Stimulated activated naive CD8-positive, alpha-beta T cell treated with anti-CD3 and anti-CD28 coated beads, Interleukin-15, Interleukin-2, amounts not matched to agents 100 U/mL and 50 U/mL, for 24 hours (primary cell): ENCODE results near the gene SHQ1.

Source experiments
- ATAC-seq: fragments of 150-1000 bp; cut with Tn5 transposase; one replicate; pipeline ENCODE4 v1.10.0; 2021
- DNase-seq: peaks from one replicate; pipeline ENCODE4 v3.0.0; 2021

Gene SHQ1

DNA sequence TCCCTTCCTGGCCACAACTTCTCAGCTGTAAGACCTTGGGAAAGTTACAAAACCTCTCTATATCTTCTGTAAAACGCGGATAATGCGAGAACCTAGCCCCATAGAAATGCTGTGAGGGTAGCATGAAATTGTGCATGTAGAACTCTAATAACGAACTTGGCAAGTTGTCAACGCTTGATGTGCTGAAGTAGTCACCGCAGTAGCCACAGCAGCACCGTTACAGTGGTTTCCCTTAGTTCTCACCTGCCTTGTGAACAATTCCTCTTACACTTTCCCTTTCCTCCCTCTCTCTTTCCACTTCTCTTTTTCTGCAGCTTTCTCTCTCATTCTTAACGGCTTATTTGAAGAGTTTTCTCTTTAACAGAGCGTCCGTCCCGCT is 447 bp upstream of the SHQ1 start:
- ATAC-seq (peak; percentile 38), DNase-seq (no peak)

DNA sequence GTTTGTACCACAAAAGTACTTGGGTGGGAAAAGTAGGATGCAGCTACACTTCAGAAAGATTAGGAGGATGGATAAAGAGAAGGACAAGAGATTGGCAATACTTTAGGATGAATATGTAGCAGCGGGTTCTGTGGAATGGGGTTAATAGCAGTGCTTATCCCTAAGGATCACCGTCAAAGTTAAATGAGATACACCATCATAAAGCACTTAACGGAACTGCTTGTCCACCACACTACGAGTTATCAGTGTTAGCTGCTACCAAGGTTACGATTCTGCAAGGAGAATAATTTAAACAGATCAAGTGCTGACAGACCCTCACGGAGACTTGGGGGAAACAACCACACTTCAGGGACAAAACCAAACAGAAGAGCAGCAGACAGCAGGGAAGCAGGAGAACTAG is 963 bp downstream of the SHQ1 start:
- DNase-seq = no peak
- ATAC-seq = no peak

DNA sequence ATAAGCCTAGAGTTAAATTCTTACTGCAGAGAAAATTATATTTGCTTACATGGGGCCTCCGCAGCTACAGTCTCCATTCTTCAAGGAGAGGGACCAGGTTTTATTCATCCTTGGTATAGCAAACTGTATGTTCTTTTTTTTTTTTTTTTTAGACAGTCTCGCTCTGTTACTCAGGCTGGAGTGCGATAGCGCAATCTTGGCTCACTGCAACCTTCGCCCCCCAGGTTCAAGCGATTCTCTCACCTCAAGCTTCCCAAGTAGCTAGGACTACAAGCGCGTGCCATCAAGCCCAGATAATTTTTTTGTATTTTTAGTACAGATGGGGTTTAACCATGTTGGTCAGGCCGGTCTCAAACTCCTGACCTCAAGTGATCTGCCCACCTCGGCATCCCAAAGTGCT is 2.1 kb downstream of the SHQ1 start:
- DNase-seq (no peak), ATAC-seq (no peak)

GRCh38 chr3:72844436-72844993 is 3.7 kb downstream of the SHQ1 start:
- peak; percentile 35 for ATAC-seq
- DNase-seq = no peak

DNA sequence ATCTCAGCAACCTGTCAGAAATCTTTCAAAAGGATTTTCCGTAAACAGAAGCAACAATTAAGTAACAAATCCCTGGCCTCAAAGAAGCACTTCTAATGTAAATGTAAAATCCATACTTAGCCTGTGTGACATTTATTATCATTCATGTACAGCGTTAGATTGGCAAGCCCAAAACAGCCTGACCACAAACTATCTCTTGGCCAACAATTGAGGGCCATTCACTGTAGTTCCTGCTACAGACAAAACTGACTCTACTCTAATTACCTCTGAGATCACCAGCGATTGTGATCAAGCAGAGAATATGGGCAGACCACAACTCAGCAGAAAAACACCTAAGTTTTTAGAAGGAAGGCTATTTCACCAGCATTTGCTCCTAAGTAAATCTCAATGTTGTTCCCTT is 9.2 kb downstream of the SHQ1 start:
- ATAC-seq (no peak), DNase-seq (no peak)

GRCh38 chr3:72836923-72837322 is 11.3 kb downstream of the SHQ1 start:
- DNase-seq = no peak
- no peak for ATAC-seq

DNA sequence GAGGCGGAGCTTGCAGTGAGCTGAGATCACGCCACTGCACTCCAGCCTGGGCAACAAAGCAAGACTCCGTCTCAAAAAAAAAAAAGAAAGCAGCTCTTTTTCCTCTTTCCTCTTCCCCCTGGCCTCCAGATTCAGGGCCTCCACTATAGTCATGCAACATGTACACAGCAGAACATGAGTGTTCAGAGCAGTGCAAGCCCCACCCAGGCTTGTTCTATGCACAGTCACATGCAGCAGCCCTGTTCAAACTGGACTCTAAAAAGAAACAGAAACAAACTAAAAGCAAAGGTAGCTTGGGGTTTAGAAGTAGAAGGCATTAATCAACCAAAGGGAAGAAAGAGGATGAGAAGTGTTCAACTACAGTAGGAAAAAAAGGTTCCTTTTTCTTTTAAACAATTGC is 11.8 kb downstream of the SHQ1 start:
- no peak for ATAC-seq

DNA sequence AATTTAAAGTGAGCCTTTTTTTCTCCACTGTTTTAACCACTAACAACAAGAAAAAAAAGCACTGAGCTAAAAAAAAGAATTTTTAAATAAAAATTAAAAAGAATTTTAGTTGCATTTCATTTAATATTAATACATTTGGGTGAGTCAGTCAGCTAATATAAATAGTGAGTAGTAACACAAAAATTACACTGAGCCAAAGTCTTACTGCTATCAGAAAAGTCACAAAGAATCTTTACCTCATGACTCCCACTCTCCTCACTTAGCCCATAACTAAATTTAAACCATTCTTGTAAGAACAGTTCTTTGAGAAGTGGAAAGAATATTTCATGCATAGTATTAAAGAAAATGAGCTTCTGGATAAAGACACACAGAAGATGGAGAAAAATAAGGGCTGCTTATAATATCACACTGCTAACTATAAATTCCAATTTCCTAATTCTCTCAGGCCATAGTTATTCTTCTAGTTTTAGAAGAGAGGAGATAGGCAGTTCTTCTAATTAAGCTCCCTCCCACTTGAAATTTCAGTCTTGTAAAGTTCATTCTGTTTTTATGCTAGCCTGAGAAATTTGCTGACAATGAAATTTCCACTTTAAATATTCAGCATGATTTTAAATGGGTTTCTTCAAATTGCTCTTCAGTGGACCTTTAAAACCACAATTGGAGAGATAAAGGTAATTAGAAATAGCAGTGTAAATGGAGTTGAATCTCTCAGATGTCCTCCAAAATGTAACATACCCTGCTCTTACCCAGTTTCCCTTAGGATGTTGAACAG is 17.6 kb downstream of the SHQ1 start:
- ATAC-seq (no peak), DNase-seq (no peak)

More for the DNA sequence above, 11.8 kb downstream of the SHQ1 start:
- no peak for DNase-seq

- DNase-seq (no peak), ATAC-seq (no peak)
These were observed 18.5 kb downstream of the SHQ1 start for GRCh38 chr3:72829701-72830100.

DNA sequence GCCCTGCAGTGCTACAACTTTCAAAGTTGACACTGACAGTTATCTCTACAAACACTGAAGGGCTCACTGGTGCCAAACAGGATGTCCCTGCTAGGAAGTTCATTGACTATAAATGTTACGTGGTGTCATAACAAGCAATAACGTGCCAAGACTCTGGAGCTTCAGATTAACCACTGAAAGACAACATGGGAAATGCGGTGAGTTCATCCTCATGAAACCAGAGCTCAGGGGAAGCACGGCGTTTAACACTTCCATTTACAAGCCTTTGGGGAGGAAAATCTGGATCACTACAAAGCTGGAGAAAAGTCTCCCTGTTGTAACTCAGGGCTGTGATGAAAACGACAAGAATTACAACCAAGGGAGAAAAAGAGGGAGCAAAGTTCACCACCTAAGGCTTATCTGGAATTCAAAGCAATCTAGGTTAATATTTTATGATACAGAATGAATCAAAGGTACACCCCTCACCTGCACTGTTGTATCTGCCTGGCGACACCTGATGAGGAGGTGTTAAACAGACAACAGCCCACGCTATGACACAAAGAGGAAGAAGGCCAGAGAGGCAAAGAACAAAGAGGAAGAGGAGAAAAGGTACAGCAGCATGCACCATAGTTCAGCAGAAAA is 27.0 kb downstream of the SHQ1 start:
- peak; percentile 56 for ATAC-seq
- DNase-seq = peak; percentile 8

- no peak for DNase-seq
- ATAC-seq = no peak
These were observed 27.8 kb downstream of the SHQ1 start for GRCh38 chr3:72820415-72820814.

DNA sequence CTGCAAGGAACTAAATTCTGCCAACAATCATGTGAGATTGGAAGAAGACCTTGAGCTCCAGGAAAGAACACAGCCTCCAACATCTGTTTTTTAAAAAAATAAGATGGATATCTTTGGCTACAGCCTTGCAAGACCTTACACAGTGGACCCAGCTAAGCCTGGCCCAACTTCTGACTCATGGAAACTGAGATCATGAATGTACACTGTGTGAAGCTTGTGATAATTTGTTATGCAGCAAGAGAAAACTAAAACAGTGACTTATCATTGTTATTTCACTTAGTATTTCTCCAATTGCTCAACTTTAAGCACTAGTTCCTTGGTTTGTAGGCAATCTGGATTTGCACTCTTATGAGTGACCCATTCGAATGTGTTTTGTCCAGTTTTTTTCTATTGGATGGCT is 29.3 kb downstream of the SHQ1 start:
- ATAC-seq = peak; percentile 69
- DNase-seq = no peak

- ATAC-seq (no peak), DNase-seq (no peak)
These were observed 30.0 kb downstream of the SHQ1 start for GRCh38 chr3:72818092-72818773.

DNA sequence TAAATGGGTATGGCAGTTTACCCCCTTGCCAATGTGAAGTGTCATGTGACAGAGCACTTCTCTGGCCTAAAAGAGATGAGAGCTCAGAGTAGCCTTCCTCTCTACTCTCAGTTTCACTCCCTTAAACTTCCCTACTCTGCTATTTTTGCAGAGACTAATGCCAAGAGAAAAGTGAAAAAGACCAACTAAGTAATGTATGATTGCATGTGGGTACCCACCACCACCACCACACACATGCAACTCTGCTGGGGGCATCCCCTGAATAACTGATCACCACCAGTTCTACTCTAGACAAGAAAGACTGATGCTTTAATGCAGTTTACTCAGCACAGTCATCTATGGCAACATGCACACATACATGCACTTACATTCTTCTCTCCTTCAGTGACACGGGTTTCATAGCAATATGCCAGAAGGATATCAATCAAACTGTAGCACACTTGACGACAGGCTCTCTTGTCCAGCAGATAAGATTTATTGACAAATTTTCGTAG is 31.3 kb downstream of the SHQ1 start:
- ATAC-seq (peak; percentile 82), DNase-seq (peak; percentile 14)

- DNase-seq = no peak
- ATAC-seq = no peak
These were observed 33.9 kb downstream of the SHQ1 start for GRCh38 chr3:72814308-72814707.

- no peak for DNase-seq
- ATAC-seq = no peak
These were observed 36.0 kb downstream of the SHQ1 start for GRCh38 chr3:72812201-72812600.

DNA sequence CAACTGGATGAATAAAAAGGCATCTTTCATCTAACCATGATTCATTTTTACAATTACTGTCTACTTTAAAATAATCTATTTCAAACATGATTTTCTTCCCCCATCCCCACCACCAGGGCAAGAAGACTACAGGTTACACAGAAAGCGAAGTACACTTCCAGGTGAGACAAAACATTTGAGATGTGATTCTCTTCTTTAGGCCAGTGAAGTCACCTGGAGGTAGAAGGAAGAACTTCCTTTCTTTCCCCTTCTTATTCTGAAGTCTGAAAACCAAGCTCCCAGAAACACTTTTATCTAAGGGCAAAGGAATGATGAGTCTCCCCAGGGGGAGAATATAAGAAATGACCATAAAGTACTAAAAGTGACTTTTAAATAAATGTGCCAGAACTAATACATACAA is 36.7 kb downstream of the SHQ1 start:
- ATAC-seq (no peak), DNase-seq (no peak)

DNA sequence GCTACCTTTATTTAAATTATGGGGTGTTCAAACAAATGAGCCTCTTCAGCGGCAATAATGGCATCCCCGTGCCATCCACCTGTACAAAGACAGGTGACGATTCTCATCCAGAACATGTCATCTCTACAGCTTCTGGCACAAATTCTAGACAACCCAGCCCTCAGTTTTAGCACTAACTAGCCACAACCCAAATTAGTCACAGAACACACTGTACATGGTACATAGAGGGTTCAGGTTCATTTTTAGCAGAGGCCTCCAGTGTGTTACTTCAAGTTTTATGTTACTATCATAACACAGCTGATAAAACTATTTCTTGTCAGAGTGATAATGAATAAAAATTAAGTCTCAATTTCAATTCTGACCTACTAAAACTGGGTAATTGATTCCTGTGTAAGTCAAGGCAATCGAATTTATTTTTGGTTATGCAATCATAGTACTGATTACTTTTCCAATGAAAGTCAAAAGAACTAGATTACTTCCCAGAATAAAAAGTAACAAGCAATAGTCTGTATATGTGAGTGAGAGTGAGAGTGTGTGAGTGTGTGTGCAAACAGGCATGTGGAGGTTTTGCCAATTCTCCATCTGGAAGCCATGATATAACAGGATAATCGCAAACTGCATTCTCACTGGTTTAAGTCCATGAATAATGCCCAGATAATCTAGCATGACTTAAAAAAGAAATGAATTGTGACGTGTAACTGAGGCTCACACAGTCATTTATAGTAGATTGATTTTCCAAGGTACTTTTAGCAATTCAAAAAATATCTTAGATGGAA is 37.4 kb downstream of the SHQ1 start:
- DNase-seq (no peak), ATAC-seq (no peak)

GRCh38 chr3:72810063-72810462 is 38.2 kb downstream of the SHQ1 start:
- ATAC-seq = no peak
- no peak for DNase-seq

DNA sequence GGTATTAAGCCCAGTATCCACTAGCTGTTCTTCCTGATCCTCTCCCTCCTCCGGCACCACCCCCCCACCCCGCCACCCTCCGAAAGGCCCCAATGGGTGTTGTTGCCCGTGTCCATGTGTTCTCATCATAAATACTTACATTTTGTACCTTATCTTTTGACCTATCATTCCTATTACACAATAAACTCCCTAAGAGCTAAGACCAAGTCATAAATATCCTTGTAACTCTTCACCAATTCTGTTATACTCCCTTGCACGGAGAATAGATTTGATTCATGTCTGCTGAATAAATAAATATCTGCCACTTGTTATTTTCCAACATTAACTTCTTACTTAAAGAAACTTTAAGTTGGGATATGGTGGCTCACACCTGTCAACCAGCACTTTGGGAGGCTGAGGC is 43.9 kb downstream of the SHQ1 start:
- ATAC-seq (no peak), DNase-seq (no peak)

GRCh38 chr3:72803573-72803972 is 44.7 kb downstream of the SHQ1 start:
- DNase-seq (no peak), ATAC-seq (no peak)

- no peak for ATAC-seq
- no peak for DNase-seq
These were observed 46.2 kb downstream of the SHQ1 start for GRCh38 chr3:72802001-72802400.
